ENCODE measurements around the gene SPEF2. TPM values are rescaled to one million over a fixed set of nuclear protein-coding genes. Genes with fewer than 3 reads are reported as not detected.
"Not testable (repeated sequence)": the region's sequence is repeated elsewhere in the genome, so short reads cannot be mapped to it uniquely, and the experiment has no call there.

Gene SPEF2
- total RNA-seq, 2 experiments from 2014 or later: 5.1 to 6.4 TPM

GRCh38 chr5:35657877-35658276 lies 40.2 kb downstream of the SPEF2 start:
- no peaks in the 10 kb centered on the region for H3K9me3 Mint-ChIP-seq (ENCODE audit: insufficient read depth)
- H3K4me3 Mint-ChIP-seq: no peak overlapping the region
- CTCF ChIA-PET: interaction anchor here (1.4 to 2.0 kb wide), 3 partner anchors 119 to 269 kb away, joined by 4 to 10 read pairs (median 5); no protein-coding TSS in a partner anchor
- H3K36me3 Mint-ChIP-seq (ENCODE audit: low read depth): peaks cover 14% of the 10 kb centered on the region
- H3K27me3 Mint-ChIP-seq (ENCODE audit: low read depth): no peaks in the 10 kb centered on the region
- no peak overlapping the region for H3K27ac Mint-ChIP-seq
- peaks cover 14% of the 10 kb centered on the region for H3K4me1 Mint-ChIP-seq (ENCODE audit: low read depth)
- POLR2A ChIA-PET: no interaction called here
- no peak for DNase-seq
- no peak for ATAC-seq

DNA sequence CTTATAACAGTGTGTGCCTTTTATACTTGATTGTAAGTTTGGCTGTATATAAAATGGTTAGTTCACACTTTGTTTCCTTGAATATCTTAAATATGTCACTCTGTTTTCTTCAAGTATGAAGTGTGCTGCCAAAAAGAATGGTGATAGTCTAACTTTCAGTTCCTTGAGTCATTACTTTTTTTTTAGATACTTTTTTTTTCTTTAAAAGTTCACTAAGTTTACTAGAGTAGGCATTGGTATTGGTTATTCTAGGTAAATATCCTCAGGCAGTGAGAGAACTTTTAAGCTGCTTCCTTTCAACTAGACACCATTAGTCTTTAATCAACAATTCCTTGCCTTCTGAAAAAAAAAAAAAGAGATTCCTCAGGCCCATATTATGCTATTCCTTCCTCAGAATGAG lies 41.9 kb downstream of the SPEF2 start:
- H3K36me3 Mint-ChIP-seq (ENCODE audit: low read depth): peaks cover 26% of the 10 kb centered on the region
- ChIA-PET CTCF (interaction anchor here (0.8 to 5.4 kb wide), 5 partner anchors 9 to 267 kb away, joined by 3 to 44 read pairs (median 5); no protein-coding TSS in a partner anchor), POLR2A (no interaction called here)
- peaks cover 9% of the 10 kb centered on the region for H3K9me3 Mint-ChIP-seq (ENCODE audit: insufficient read depth)
- H3K27me3 Mint-ChIP-seq (ENCODE audit: low read depth): no peaks in the 10 kb centered on the region
- no peak overlapping the region for H3K4me3 Mint-ChIP-seq
- DNase-seq: no peak
- H3K27ac Mint-ChIP-seq: no peak overlapping the region
- H3K4me1 Mint-ChIP-seq (ENCODE audit: low read depth): peaks cover 21% of the 10 kb centered on the region
- ATAC-seq: no peak

DNA sequence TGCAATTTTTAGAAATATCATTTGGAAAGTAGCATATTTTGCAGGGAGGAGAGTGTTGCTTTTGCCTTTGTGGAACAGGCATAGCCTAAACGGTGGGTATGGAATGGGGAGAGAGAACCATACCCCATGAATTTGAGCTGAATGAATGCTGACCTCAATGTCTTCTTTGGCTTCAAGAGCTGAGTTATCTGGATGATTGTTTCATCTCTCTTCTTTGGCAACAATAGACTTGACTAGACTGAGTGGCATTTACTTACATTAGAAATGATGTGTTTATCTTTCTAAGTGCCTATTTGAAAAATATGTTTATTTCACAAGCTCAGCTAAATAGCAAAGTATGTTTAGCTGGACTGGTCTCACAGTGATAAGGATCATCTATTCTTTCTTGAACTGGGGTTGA lies 42.8 kb downstream of the SPEF2 start:
- no peak for DNase-seq
- H3K4me3 Mint-ChIP-seq: no peak overlapping the region
- ATAC-seq: no peak
- POLR2A ChIA-PET: no interaction called here
- H3K36me3 Mint-ChIP-seq (ENCODE audit: low read depth): peaks cover 29% of the 10 kb centered on the region
- H3K27me3 Mint-ChIP-seq (ENCODE audit: low read depth): no peaks in the 10 kb centered on the region
- H3K4me1 Mint-ChIP-seq (ENCODE audit: low read depth): peaks cover 28% of the 10 kb centered on the region
- CTCF ChIA-PET: interaction anchor here (1.3 to 5.4 kb wide), 3 partner anchors 10 to 265 kb away, joined by 3 to 44 read pairs (median 3); no protein-coding TSS in a partner anchor
- peaks cover 9% of the 10 kb centered on the region for H3K9me3 Mint-ChIP-seq (ENCODE audit: insufficient read depth)
- H3K27ac Mint-ChIP-seq: no peak overlapping the region

GRCh38 chr5:35664584-35664983 lies 46.9 kb downstream of the SPEF2 start:
- CTCF ChIA-PET: interaction anchor here (0.9 to 2.8 kb wide), 4 partner anchors 14 to 414 kb away, joined by 3 to 13 read pairs (median 6); no protein-coding TSS in a partner anchor
- Mint-ChIP-seq H3K27ac (peak overlapping the region; percentile 39), H3K4me1 (ENCODE audit: low read depth) (peaks cover 29% of the 10 kb centered on the region), H3K27me3 (ENCODE audit: low read depth) (no peaks in the 10 kb centered on the region), H3K36me3 (ENCODE audit: low read depth) (peaks cover 52% of the 10 kb centered on the region), H3K9me3 (ENCODE audit: insufficient read depth) (peaks cover 9% of the 10 kb centered on the region), H3K4me3 (no peak overlapping the region)
- POLR2A ChIA-PET: interaction anchor here (1.3 kb wide), 1 partner anchor 13 kb away, joined by 3 read pairs; no protein-coding TSS in a partner anchor
- DNase-seq (no peak), ATAC-seq (no peak)

GRCh38 chr5:35665096-35665495 lies 47.4 kb downstream of the SPEF2 start:
- ATAC-seq: peak; percentile 42

DNA sequence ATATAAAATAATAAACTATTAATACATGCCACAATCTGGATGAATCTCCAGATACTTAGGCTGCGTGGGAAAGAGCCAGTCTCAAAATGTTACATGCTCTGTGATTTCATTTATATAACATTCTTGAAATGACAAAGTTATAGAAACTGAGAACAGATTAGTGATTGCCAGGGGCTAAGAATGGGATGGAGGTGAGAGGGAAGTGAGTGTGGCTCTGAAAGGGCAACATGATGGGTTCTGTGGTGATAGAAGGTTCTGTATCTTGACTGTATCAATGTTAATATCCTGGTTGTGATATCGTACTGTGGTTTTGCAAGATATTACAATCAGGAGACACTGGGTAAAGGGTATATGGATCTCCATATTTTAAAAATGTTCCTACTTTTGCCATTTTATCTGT lies 50.7 kb downstream of the SPEF2 start:
- H3K4me1 Mint-ChIP-seq (ENCODE audit: low read depth): peaks cover 58% of the 10 kb centered on the region
- H3K9me3 Mint-ChIP-seq (ENCODE audit: insufficient read depth): peaks cover 9% of the 10 kb centered on the region
- H3K27me3 Mint-ChIP-seq (ENCODE audit: low read depth): no peaks in the 10 kb centered on the region
- POLR2A ChIA-PET: no interaction called here
- no peak for ATAC-seq
- CTCF ChIA-PET: interaction anchor here (1.9 kb wide), 1 partner anchor 17 kb away, joined by 7 read pairs; no protein-coding TSS in a partner anchor
- no peak overlapping the region for H3K27ac Mint-ChIP-seq
- DNase-seq: no peak
- no peak overlapping the region for H3K4me3 Mint-ChIP-seq
- peaks cover 36% of the 10 kb centered on the region for H3K36me3 Mint-ChIP-seq (ENCODE audit: low read depth)

More at GRCh38 chr5:35665096-35665495, 47.4 kb downstream of the SPEF2 start:
- ChIA-PET CTCF (interaction anchor here (0.9 to 2.8 kb wide), 5 partner anchors 14 to 414 kb away, joined by 3 to 13 read pairs (median 4); no protein-coding TSS in a partner anchor), POLR2A (interaction anchor here (1.3 kb wide), 1 partner anchor 14 kb away, joined by 3 read pairs; no protein-coding TSS in a partner anchor)
- Mint-ChIP-seq H3K27me3 (ENCODE audit: low read depth) (no peaks in the 10 kb centered on the region), H3K36me3 (ENCODE audit: low read depth) (peaks cover 54% of the 10 kb centered on the region), H3K9me3 (ENCODE audit: insufficient read depth) (peaks cover 9% of the 10 kb centered on the region), H3K4me3 (no peak overlapping the region), H3K27ac (peak overlapping the region; percentile 10), H3K4me1 (ENCODE audit: low read depth) (peaks cover 32% of the 10 kb centered on the region)
- DNase-seq: no peak

GRCh38 chr5:35668794-35669193 lies 51.1 kb downstream of the SPEF2 start:
- no peak for ATAC-seq
- POLR2A ChIA-PET: no interaction called here
- Mint-ChIP-seq H3K27ac (no peak overlapping the region), H3K4me1 (ENCODE audit: low read depth) (peaks cover 63% of the 10 kb centered on the region), H3K9me3 (ENCODE audit: insufficient read depth) (peaks cover 4% of the 10 kb centered on the region), H3K4me3 (no peak overlapping the region), H3K27me3 (ENCODE audit: low read depth) (no peaks in the 10 kb centered on the region), H3K36me3 (ENCODE audit: low read depth) (peaks cover 32% of the 10 kb centered on the region)
- CTCF ChIA-PET: interaction anchor here (1.9 kb wide), 1 partner anchor 18 kb away, joined by 7 read pairs; no protein-coding TSS in a partner anchor
- no peak for DNase-seq

- Mint-ChIP-seq H3K4me1 (ENCODE audit: low read depth) (peaks cover 58% of the 10 kb centered on the region), H3K9me3 (ENCODE audit: insufficient read depth) (no peaks in the 10 kb centered on the region), H3K4me3 (peak overlapping the region; percentile 52), H3K27me3 (ENCODE audit: low read depth) (no peaks in the 10 kb centered on the region), H3K27ac (peak overlapping the region; percentile 79), H3K36me3 (ENCODE audit: low read depth) (peaks cover 22% of the 10 kb centered on the region)
- ChIA-PET CTCF (interaction anchor here (1.2 to 2.2 kb wide), 4 partner anchors 20 to 255 kb away, joined by 3 to 9 read pairs (median 8); no protein-coding TSS in a partner anchor), POLR2A (interaction anchor here (0.6 kb wide), 1 partner anchor 198 kb away, joined by 3 read pairs; no protein-coding TSS in a partner anchor)
- DNase-seq: no peak
- ATAC-seq: peak; percentile 62
These were observed 54.1 kb downstream of the SPEF2 start for GRCh38 chr5:35671541-35672295.

- ATAC-seq; POLR2A ChIA-PET; DNase-seq; H3K27me3 Mint-ChIP-seq (ENCODE audit: low read depth); H3K9me3 Mint-ChIP-seq (ENCODE audit: insufficient read depth); H3K4me3 Mint-ChIP-seq: not testable (repeated sequence)
- Mint-ChIP-seq H3K36me3 (ENCODE audit: low read depth) (peaks cover 16% of the 10 kb centered on the region), H3K4me1 (ENCODE audit: low read depth) (peaks cover 58% of the 10 kb centered on the region), H3K27ac (peak overlapping the region; percentile 32)
- CTCF ChIA-PET: interaction anchor here (1.0 to 2.2 kb wide), 11 partner anchors 14 to 254 kb away, joined by 3 to 13 read pairs (median 4); partner anchors contain the start of gene SPEF2
These were observed 54.6 kb downstream of the SPEF2 start for GRCh38 chr5:35672296-35672655.

- Mint-ChIP-seq H3K4me1 (ENCODE audit: low read depth) (peaks cover 58% of the 10 kb centered on the region), H3K27ac (peak overlapping the region; percentile 84), H3K27me3 (ENCODE audit: low read depth) (no peaks in the 10 kb centered on the region), H3K9me3 (ENCODE audit: insufficient read depth) (no peaks in the 10 kb centered on the region), H3K36me3 (ENCODE audit: low read depth) (peaks cover 13% of the 10 kb centered on the region), H3K4me3 (peak overlapping the region; percentile 15)
- ATAC-seq: peak; percentile 93
- POLR2A ChIA-PET: interaction anchor here (0.6 to 0.9 kb wide), 2 partner anchors 158 to 251 kb away, joined by 3 read pairs; no protein-coding TSS in a partner anchor
- CTCF ChIA-PET: interaction anchor here (0.8 to 1.7 kb wide), 12 partner anchors 14 to 253 kb away, joined by 3 to 13 read pairs (median 4); partner anchors contain the start of gene SPEF2
- DNase-seq: peak; percentile 67
These were observed 55.3 kb downstream of the SPEF2 start for GRCh38 chr5:35672995-35673394.

GRCh38 chr5:35674049-35674448 lies 56.4 kb downstream of the SPEF2 start:
- ATAC-seq (no peak), DNase-seq (no peak)
- peak overlapping the region; percentile 84 for H3K27ac Mint-ChIP-seq
- no peaks in the 10 kb centered on the region for H3K9me3 Mint-ChIP-seq (ENCODE audit: insufficient read depth)
- POLR2A ChIA-PET: interaction anchor here (0.5 kb wide), 1 partner anchor 57 kb away, joined by 3 read pairs; the partner anchor contains the start of gene SPEF2
- H3K4me1 Mint-ChIP-seq (ENCODE audit: low read depth): peaks cover 59% of the 10 kb centered on the region
- H3K27me3 Mint-ChIP-seq (ENCODE audit: low read depth): no peaks in the 10 kb centered on the region
- CTCF ChIA-PET: interaction anchor here (1.2 to 1.7 kb wide), 5 partner anchors 14 to 252 kb away, joined by 3 to 13 read pairs (median 3); partner anchors contain the start of gene SPEF2
- H3K36me3 Mint-ChIP-seq (ENCODE audit: low read depth): peaks cover 6% of the 10 kb centered on the region
- no peak overlapping the region for H3K4me3 Mint-ChIP-seq

Measured in activated CD8-positive, alpha-beta T cell treated with anti-CD3 and anti-CD28 coated beads, Interleukin-2, amount 10 ng/mL, durations not matched to agents 7 days and 5 days (primary cell).